ENCODE data around the gene SMAGP.

Gene SMAGP

GRCh38 chr12:51210690-51211395 is 59.4 kb downstream of the SMAGP start:
- no peak for DNase-seq (ENCODE audit: low read depth)
- H3K4me3 ChIP-seq (ENCODE audit: low read depth, low read length), result no peak overlapping the region

GRCh38 chr12:51209259-51209658 is 61.0 kb downstream of the SMAGP start:
- no peak overlapping the region for H3K4me3 ChIP-seq (ENCODE audit: low read depth, low read length)
- no peak for TF ChIP-seq CTCF (conservative IDR thresholded peaks at IDR 0.05; ENCODE audit: low read depth, low read length)
- no peak for DNase-seq (ENCODE audit: low read depth)

More at GRCh38 chr12:51210690-51211395, 59.4 kb downstream of the SMAGP start:
- no peak for TF ChIP-seq CTCF (conservative IDR thresholded peaks at IDR 0.05; ENCODE audit: low read depth, low read length)

GRCh38 chr12:51208016-51208660 is 62.1 kb downstream of the SMAGP start:
- H3K4me3 ChIP-seq (ENCODE audit: low read depth, low read length), result no peak overlapping the region
- TF ChIP-seq CTCF (conservative IDR thresholded peaks at IDR 0.05; ENCODE audit: low read depth, low read length), result no peak
- no peak for DNase-seq (ENCODE audit: low read depth)

GRCh38 chr12:51205350-51205749 is 64.9 kb downstream of the SMAGP start:
- TF ChIP-seq CTCF (conservative IDR thresholded peaks at IDR 0.05; ENCODE audit: low read depth, low read length), result no peak
- DNase-seq (ENCODE audit: low read depth), result no peak
- H3K4me3 ChIP-seq (ENCODE audit: low read depth, low read length), result no peak overlapping the region

- TF ChIP-seq CTCF (conservative IDR thresholded peaks at IDR 0.05; ENCODE audit: low read depth, low read length), result no peak
- no peak for DNase-seq (ENCODE audit: low read depth)
- no peak overlapping the region for H3K4me3 ChIP-seq (ENCODE audit: low read depth, low read length)
Measured at GRCh38 chr12:51202718-51203117, 67.5 kb downstream of the SMAGP start.

GRCh38 chr12:51200806-51201205 is 69.4 kb downstream of the SMAGP start:
- no peak overlapping the region for H3K4me3 ChIP-seq (ENCODE audit: low read depth, low read length)
- TF ChIP-seq CTCF (conservative IDR thresholded peaks at IDR 0.05; ENCODE audit: low read depth, low read length), result no peak
- no peak for DNase-seq (ENCODE audit: low read depth)

- no peak overlapping the region for H3K4me3 ChIP-seq (ENCODE audit: low read depth, low read length)
- TF ChIP-seq CTCF (conservative IDR thresholded peaks at IDR 0.05; ENCODE audit: low read depth, low read length), result no peak
- no peak for DNase-seq (ENCODE audit: low read depth)
Measured at GRCh38 chr12:51200156-51200555, 70.1 kb downstream of the SMAGP start.
